Measurements from ENCODE around the gene CNRIP1. TPM values are rescaled to one million over a fixed set of nuclear protein-coding genes. Genes with fewer than 3 reads are reported as not detected.

Gene CNRIP1
- total RNA-seq, 5 donors from 2014 or later (not counting 1 experiment from before 2014, with no cell fraction given): 0.53 to 0.63 (median 0.59) TPM; not detected in 2

- Mint-ChIP-seq H3K27me3 (peaks cover 15 to 23% of the 10 kb centered on the region in 2 donors), H3K9me3 (no peaks in the 10 kb centered on the region), H3K27ac (no peak overlapping the region), H3K36me3 (no peaks in the 10 kb centered on the region), H3K4me3 (no peak overlapping the region), H3K4me1 (peaks cover 0 to 4% (median 0%) of the 10 kb centered on the region in 3 donors)
- WGBS (ENCODE audit: insufficient coverage): no CpG with 5 or more reads among the region's 3 CpGs
- Histone ChIP-seq H3K4me3 (ENCODE audit: control insufficient read depth in 1 of 2, extremely low read depth in 1 of 2, low read length in 1 of 2) (no peak overlapping the region), H3K36me3 (ENCODE audit: control insufficient read depth in 2 of 2, extremely low read depth in 1 of 2, insufficient read depth in 1 of 2, low read length in 1 of 2) (no peaks in the 10 kb centered on the region), H3K9me3 (no peaks in the 10 kb centered on the region), H3K4me1 (ENCODE audit: control insufficient read depth in 1 of 2, extremely low read depth in 1 of 2, insufficient read depth in 2 of 2, low read length in 2 of 2) (no peaks in the 10 kb centered on the region), H3K27me3 (replicated peaks in 1 of 2; ENCODE audit: control insufficient read depth in 2 of 2, extremely low read depth in 1 of 2, insufficient read depth in 2 of 2, low read length in 1 of 2) (peaks cover 0 to 8% of the 10 kb centered on the region in 2 experiments), H3K27ac (ENCODE audit: low read length) (no peak overlapping the region)
- ChIA-PET POLR2A (interaction anchor here in 1 of 2 donors (0.6 kb wide), 1 partner anchor 86 kb away, joined by 3 read pairs; no protein-coding TSS in a partner anchor), CTCF (interaction anchor here (0.5 to 2.0 kb wide), 13 partner anchors 7 to 172 kb away, joined by 3 to 19 read pairs (median 4); no protein-coding TSS in a partner anchor)
- ATAC-seq (replicated peaks in 1 of 4): peak in 1 of 4 experiments; percentile 42
- peak in 15 of 35 experiments; percentile 1 to 50 (median 6) for DNase-seq
Observed at GRCh38 chr2:68292108-68292710, 27.5 kb downstream of the CNRIP1 start.

GRCh38 chr2:68291314-68291713 is 28.4 kb downstream of the CNRIP1 start:
- Mint-ChIP-seq H3K9me3 (no peaks in the 10 kb centered on the region), H3K4me1 (peaks cover 0 to 4% (median 0%) of the 10 kb centered on the region in 3 donors), H3K27ac (no peak overlapping the region), H3K4me3 (no peak overlapping the region), H3K27me3 (peaks cover 15 to 26% of the 10 kb centered on the region in 2 donors), H3K36me3 (no peaks in the 10 kb centered on the region)
- ChIA-PET CTCF (interaction anchor here in 1 of 2 donors (0.7 to 2.0 kb wide), 4 partner anchors 9 to 182 kb away, joined by 3 to 19 read pairs (median 14); no protein-coding TSS in a partner anchor), POLR2A (interaction anchor here in 1 of 2 donors (0.6 kb wide), 1 partner anchor 138 kb away, joined by 12 read pairs; no protein-coding TSS in a partner anchor)
- Histone ChIP-seq H3K9me3 (no peaks in the 10 kb centered on the region), H3K36me3 (ENCODE audit: control insufficient read depth in 2 of 2, extremely low read depth in 1 of 2, insufficient read depth in 1 of 2, low read length in 1 of 2) (no peaks in the 10 kb centered on the region), H3K4me3 (ENCODE audit: control insufficient read depth in 1 of 2, extremely low read depth in 1 of 2, low read length in 1 of 2) (no peak overlapping the region), H3K27me3 (replicated peaks in 1 of 2; ENCODE audit: control insufficient read depth in 2 of 2, extremely low read depth in 1 of 2, insufficient read depth in 2 of 2, low read length in 1 of 2) (peaks cover 0 to 8% of the 10 kb centered on the region in 2 experiments), H3K4me1 (ENCODE audit: control insufficient read depth in 1 of 2, extremely low read depth in 1 of 2, insufficient read depth in 2 of 2, low read length in 2 of 2) (no peaks in the 10 kb centered on the region), H3K27ac (ENCODE audit: low read length) (no peak overlapping the region)
- DNase-seq: no peak
- no CpG with 5 or more reads among the region's 6 CpGs for WGBS (ENCODE audit: insufficient coverage)
- ATAC-seq (replicated peaks in 1 of 4): no peak

- peaks cover 15 to 26% of the 10 kb centered on the region in 2 donors for H3K27me3 Mint-ChIP-seq
- no peak overlapping the region for H3K27ac Mint-ChIP-seq
- 80% methylated on average over 1 of the region's 5 CpGs for WGBS (ENCODE audit: insufficient coverage)
- no peaks in the 10 kb centered on the region for H3K4me1 ChIP-seq (ENCODE audit: control insufficient read depth in 1 of 2, extremely low read depth in 1 of 2, insufficient read depth in 2 of 2, low read length in 2 of 2)
- no peaks in the 10 kb centered on the region for H3K9me3 ChIP-seq
- ChIA-PET CTCF (interaction anchor here in 1 of 2 donors (0.7 to 2.0 kb wide), 4 partner anchors 8 to 182 kb away, joined by 3 to 19 read pairs (median 14); no protein-coding TSS in a partner anchor), POLR2A (no interaction called here)
- H3K4me3 ChIP-seq (ENCODE audit: control insufficient read depth in 1 of 2, extremely low read depth in 1 of 2, low read length in 1 of 2): no peak overlapping the region
- ATAC-seq (replicated peaks in 1 of 4) (no peak), DNase-seq (no peak)
- H3K27ac ChIP-seq (ENCODE audit: low read length): no peak overlapping the region
- H3K4me3 Mint-ChIP-seq: no peak overlapping the region
- no peaks in the 10 kb centered on the region for H3K36me3 ChIP-seq (ENCODE audit: control insufficient read depth in 2 of 2, extremely low read depth in 1 of 2, insufficient read depth in 1 of 2, low read length in 1 of 2)
- H3K9me3 Mint-ChIP-seq: no peaks in the 10 kb centered on the region
- no peaks in the 10 kb centered on the region for H3K36me3 Mint-ChIP-seq
- H3K4me1 Mint-ChIP-seq: peaks cover 0 to 4% (median 0%) of the 10 kb centered on the region in 3 donors
- peaks cover 0 to 8% of the 10 kb centered on the region in 2 experiments for H3K27me3 ChIP-seq (replicated peaks in 1 of 2; ENCODE audit: control insufficient read depth in 2 of 2, extremely low read depth in 1 of 2, insufficient read depth in 2 of 2, low read length in 1 of 2)
Observed at GRCh38 chr2:68290901-68291300, 28.8 kb downstream of the CNRIP1 start.

GRCh38 chr2:68287580-68288441 is 31.9 kb downstream of the CNRIP1 start:
- 74% methylated on average over 6 of the region's 10 CpGs for WGBS (ENCODE audit: insufficient coverage)
- no peak for ATAC-seq (replicated peaks in 1 of 4)
- H3K9me3 Mint-ChIP-seq: no peaks in the 10 kb centered on the region
- ChIA-PET CTCF (interaction anchor here in 1 of 2 donors (0.6 to 1.9 kb wide), 3 partner anchors 92 to 309 kb away, joined by 3 to 5 read pairs (median 3); no protein-coding TSS in a partner anchor), POLR2A (no interaction called here)
- H3K9me3 ChIP-seq: no peaks in the 10 kb centered on the region
- H3K27me3 Mint-ChIP-seq: peaks cover 28% of the 10 kb centered on the region in 2 donors
- no peak overlapping the region for H3K27ac ChIP-seq (ENCODE audit: low read length)
- H3K36me3 ChIP-seq (ENCODE audit: control insufficient read depth in 2 of 2, extremely low read depth in 1 of 2, insufficient read depth in 1 of 2, low read length in 1 of 2): no peaks in the 10 kb centered on the region
- H3K4me3 ChIP-seq (ENCODE audit: control insufficient read depth in 1 of 2, extremely low read depth in 1 of 2, low read length in 1 of 2): no peak overlapping the region
- no peak overlapping the region for H3K27ac Mint-ChIP-seq
- H3K27me3 ChIP-seq (replicated peaks in 1 of 2; ENCODE audit: control insufficient read depth in 2 of 2, extremely low read depth in 1 of 2, insufficient read depth in 2 of 2, low read length in 1 of 2): peaks cover 0 to 8% of the 10 kb centered on the region in 2 experiments
- no peak for DNase-seq
- H3K36me3 Mint-ChIP-seq: no peaks in the 10 kb centered on the region
- H3K4me1 Mint-ChIP-seq: no peaks in the 10 kb centered on the region
- H3K4me1 ChIP-seq (ENCODE audit: control insufficient read depth in 1 of 2, extremely low read depth in 1 of 2, insufficient read depth in 2 of 2, low read length in 2 of 2): no peaks in the 10 kb centered on the region
- H3K4me3 Mint-ChIP-seq: no peak overlapping the region

DNA sequence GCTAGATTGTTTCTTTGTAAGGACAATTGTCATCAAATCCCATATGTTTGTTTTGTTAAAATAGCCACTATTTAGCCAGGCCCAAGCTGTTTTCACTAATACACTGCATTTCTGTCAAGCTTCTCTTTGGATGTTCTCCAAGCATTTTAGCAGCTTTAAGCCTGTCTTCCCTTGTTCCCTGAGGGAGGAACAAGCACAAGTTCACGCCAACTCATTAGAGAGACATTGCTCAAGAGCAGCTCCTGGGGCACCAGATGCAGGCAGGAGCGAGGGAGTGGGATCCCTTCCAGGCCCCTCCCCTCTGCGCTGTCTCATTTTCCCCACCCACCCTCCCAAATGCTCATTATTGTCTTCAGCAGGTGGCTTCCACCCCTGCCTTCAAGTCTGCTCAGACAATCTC is 34.9 kb downstream of the CNRIP1 start:
- ChIA-PET CTCF (interaction anchor here (0.5 to 4.6 kb wide), 12 partner anchors 8 to 551 kb away, joined by 3 to 48 read pairs (median 4); no protein-coding TSS in a partner anchor), POLR2A (interaction anchor here in 1 of 2 donors (0.6 kb wide), 1 partner anchor 78 kb away, joined by 6 read pairs; no protein-coding TSS in a partner anchor)

DNA sequence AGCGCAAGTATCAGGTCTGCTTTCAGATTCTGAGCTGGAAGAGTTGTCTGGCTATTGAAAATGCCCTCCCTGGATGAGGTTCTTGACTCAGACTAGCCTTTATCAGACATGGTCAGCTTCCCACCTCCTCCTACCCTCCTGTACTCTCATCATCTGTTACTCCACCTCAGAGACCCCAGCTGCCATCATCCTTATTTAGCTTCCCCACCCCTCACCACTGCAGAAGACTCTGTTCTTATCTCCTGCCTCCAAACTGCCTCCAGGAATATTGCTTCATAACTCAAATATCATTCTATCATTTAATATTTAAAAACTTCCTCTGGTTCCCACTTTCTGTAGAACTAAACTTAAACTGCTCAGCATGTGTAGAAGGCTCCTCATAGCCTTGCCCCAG is 36.3 kb downstream of the CNRIP1 start:
- H3K4me3 Mint-ChIP-seq: no peak overlapping the region
- ChIA-PET POLR2A (no interaction called here), CTCF (interaction anchor here (0.7 to 4.6 kb wide), 12 partner anchors 8 to 163 kb away, joined by 3 to 48 read pairs (median 4); no protein-coding TSS in a partner anchor)
- Histone ChIP-seq H3K4me1 (ENCODE audit: control insufficient read depth in 1 of 2, extremely low read depth in 1 of 2, insufficient read depth in 2 of 2, low read length in 2 of 2) (no peaks in the 10 kb centered on the region), H3K27ac (ENCODE audit: low read length) (no peak overlapping the region), H3K36me3 (ENCODE audit: control insufficient read depth in 2 of 2, extremely low read depth in 1 of 2, insufficient read depth in 1 of 2, low read length in 1 of 2) (no peaks in the 10 kb centered on the region), H3K4me3 (ENCODE audit: control insufficient read depth in 1 of 2, extremely low read depth in 1 of 2, low read length in 1 of 2) (no peak overlapping the region), H3K9me3 (no peaks in the 10 kb centered on the region), H3K27me3 (replicated peaks in 1 of 2; ENCODE audit: control insufficient read depth in 2 of 2, extremely low read depth in 1 of 2, insufficient read depth in 2 of 2, low read length in 1 of 2) (peaks cover 0 to 7% of the 10 kb centered on the region in 2 experiments)
- H3K4me1 Mint-ChIP-seq: peaks cover 0 to 5% (median 5%) of the 10 kb centered on the region in 3 donors
- DNase-seq (no peak), ATAC-seq (replicated peaks in 1 of 4) (no peak)
- WGBS (ENCODE audit: insufficient coverage): 100% methylated on average over 1 of the region's 1 CpG
- H3K36me3 Mint-ChIP-seq: no peaks in the 10 kb centered on the region
- H3K27ac Mint-ChIP-seq: no peak overlapping the region
- peaks cover 24 to 29% of the 10 kb centered on the region in 2 donors for H3K27me3 Mint-ChIP-seq
- no peaks in the 10 kb centered on the region for H3K9me3 Mint-ChIP-seq

More for the DNA sequence above, 34.9 kb downstream of the CNRIP1 start:
- H3K4me3 Mint-ChIP-seq: no peak overlapping the region
- peaks cover 0 to 5% (median 5%) of the 10 kb centered on the region in 3 donors for H3K4me1 Mint-ChIP-seq
- H3K36me3 Mint-ChIP-seq: no peaks in the 10 kb centered on the region
- no peak for DNase-seq
- Histone ChIP-seq H3K9me3 (no peaks in the 10 kb centered on the region), H3K27me3 (replicated peaks in 1 of 2; ENCODE audit: control insufficient read depth in 2 of 2, extremely low read depth in 1 of 2, insufficient read depth in 2 of 2, low read length in 1 of 2) (peaks cover 0 to 11% of the 10 kb centered on the region in 2 experiments), H3K36me3 (ENCODE audit: control insufficient read depth in 2 of 2, extremely low read depth in 1 of 2, insufficient read depth in 1 of 2, low read length in 1 of 2) (no peaks in the 10 kb centered on the region), H3K27ac (ENCODE audit: low read length) (no peak overlapping the region), H3K4me3 (ENCODE audit: control insufficient read depth in 1 of 2, extremely low read depth in 1 of 2, low read length in 1 of 2) (no peak overlapping the region), H3K4me1 (ENCODE audit: control insufficient read depth in 1 of 2, extremely low read depth in 1 of 2, insufficient read depth in 2 of 2, low read length in 2 of 2) (no peaks in the 10 kb centered on the region)
- ATAC-seq (replicated peaks in 1 of 4): no peak
- 100% methylated on average over 1 of the region's 3 CpGs for WGBS (ENCODE audit: insufficient coverage)
- H3K9me3 Mint-ChIP-seq: no peaks in the 10 kb centered on the region
- no peak overlapping the region for H3K27ac Mint-ChIP-seq
- peaks cover 27 to 32% of the 10 kb centered on the region in 2 donors for H3K27me3 Mint-ChIP-seq
